Loucy (cell line): Measurements from ENCODE around the gene IL16.

Source experiments
- H2AFZ ChIP-seq: fragments of 200-600 bp; sonication (generic); 2 replicates; pipeline ENCODE4 v1.6.0; 2016; ENCODE audit warnings: antibody characterized with exemption, mild to moderate bottlenecking, low read length, moderate library complexity
- H3F3A ChIP-seq: fragments of 200-600 bp; 2 replicates; pipeline ENCODE4 v1.6.0; 2016; ENCODE audit warnings: antibody characterized with exemption, low read depth, mild to moderate bottlenecking
- H3K27me3 ChIP-seq: fragments of 200-600 bp; sonication (generic); 2 replicates; pipeline ENCODE4 v1.6.1; 2014; ENCODE audit warnings: low read length, mild to moderate bottlenecking; ENCODE audit not compliant: insufficient read depth, poor library complexity, severe bottlenecking
- H3K36me3 ChIP-seq: fragments of 200-600 bp; sonication (generic); 2 replicates; pipeline ENCODE4 v1.6.1; 2016; ENCODE audit warnings: low read length; ENCODE audit not compliant: insufficient read depth
- H3K4me1 ChIP-seq: fragments of 200-600 bp; sonication (generic); 2 replicates; pipeline ENCODE4 v1.5.1; 2014; ENCODE audit warnings: low read length, mild to moderate bottlenecking; ENCODE audit not compliant: insufficient read depth, poor library complexity, severe bottlenecking
- H3K4me2 ChIP-seq: fragments of 200-600 bp; sonication (generic); 2 replicates; pipeline ENCODE4 v1.6.0; 2014; ENCODE audit warnings: antibody characterized with exemption, low read length, low read depth, mild to moderate bottlenecking; ENCODE audit not compliant: poor library complexity, severe bottlenecking
- H3K4me3 ChIP-seq: fragments of 200-600 bp; sonication (generic); 2 replicates; pipeline ENCODE4 v1.5.1; 2014; ENCODE audit warnings: low read length, mild to moderate bottlenecking, mixed read lengths; ENCODE audit not compliant: poor library complexity, severe bottlenecking
- H3K79me2 ChIP-seq: fragments of 200-600 bp; sonication (generic); 2 replicates; pipeline ENCODE4 v1.6.1; 2014; ENCODE audit warnings: low read length; ENCODE audit not compliant: insufficient read depth
- H3K9ac ChIP-seq: fragments of 200-600 bp; sonication (generic); 2 replicates; pipeline ENCODE4 v1.6.0; 2014; ENCODE audit warnings: mild to moderate bottlenecking, low read depth, low read length, moderate library complexity; ENCODE audit not compliant: poor library complexity, severe bottlenecking
- H3K9me2 ChIP-seq: fragments of 200-600 bp; sonication (generic); replicated peaks from 2 replicates; pipeline ENCODE4 v1.6.1; 2016; ENCODE audit warnings: low read depth, low read length, mixed read lengths
- H3K9me3 ChIP-seq: fragments of 200-600 bp; sonication (generic); 2 replicates; pipeline ENCODE4 v1.6.1; 2014; ENCODE audit warnings: mild to moderate bottlenecking, antibody characterized with exemption, low read length, low read depth; ENCODE audit not compliant: insufficient read depth
- H4K20me1 ChIP-seq: fragments of 200-600 bp; sonication (generic); 2 replicates; pipeline ENCODE4 v1.6.0; 2014; ENCODE audit warnings: antibody characterized with exemption, low read length, mild to moderate bottlenecking; ENCODE audit not compliant: insufficient read depth, poor library complexity, severe bottlenecking
- CTCF ChIP-seq: fragments of 200-600 bp; sonication (generic); conservative IDR thresholded peaks from 2 replicates; pipeline ENCODE4 v1.5.1; 2014; ENCODE audit warnings: mild to moderate bottlenecking, antibody characterized with exemption, low read length
- EZH2phosphoT487 ChIP-seq: fragments of 200-600 bp; IDR thresholded peaks from 2 replicates; pipeline ENCODE4 v1.6.1; 2018; ENCODE audit warnings: antibody characterized with exemption, mild to moderate bottlenecking, moderate library complexity, borderline replicate concordance

IL16 gene

GRCh38 chr15:81253846-81254245 lies 57.2 kb downstream of the IL16 start:
- TF ChIP-seq CTCF (no peak), EZH2phosphoT487 (no peak)
- Histone ChIP-seq H3K9me3 (no peaks in the 10 kb centered on the region), H3K4me1 (no peaks in the 10 kb centered on the region), H3K4me2 (no peak overlapping the region), H3K79me2 (no peaks in the 10 kb centered on the region), H4K20me1 (no peaks in the 10 kb centered on the region), H3K9ac (no peak overlapping the region), H3K36me3 (no peaks in the 10 kb centered on the region), H3F3A (no peaks in the 10 kb centered on the region), H3K27me3 (no peaks in the 10 kb centered on the region), H3K4me3 (no peak overlapping the region), H2AFZ (no peak overlapping the region), H3K9me2 (no peaks in the 10 kb centered on the region)

- Histone ChIP-seq H3K4me2 (no peak overlapping the region), H3K4me1 (no peaks in the 10 kb centered on the region), H3K9ac (no peak overlapping the region), H3K27me3 (no peaks in the 10 kb centered on the region), H3F3A (no peaks in the 10 kb centered on the region), H3K9me2 (no peaks in the 10 kb centered on the region), H3K36me3 (no peaks in the 10 kb centered on the region), H3K9me3 (no peaks in the 10 kb centered on the region), H2AFZ (no peak overlapping the region), H3K79me2 (no peaks in the 10 kb centered on the region), H4K20me1 (no peaks in the 10 kb centered on the region), H3K4me3 (no peak overlapping the region)
- TF ChIP-seq CTCF (no peak), EZH2phosphoT487 (no peak)
Measured at GRCh38 chr15:81254277-81254915, 57.7 kb downstream of the IL16 start.

- Histone ChIP-seq H3K9ac (no peak overlapping the region), H2AFZ (no peak overlapping the region), H3K9me2 (no peaks in the 10 kb centered on the region), H3K79me2 (no peaks in the 10 kb centered on the region), H3K27me3 (no peaks in the 10 kb centered on the region), H3K4me3 (no peak overlapping the region), H3F3A (no peaks in the 10 kb centered on the region), H3K9me3 (no peaks in the 10 kb centered on the region), H4K20me1 (no peaks in the 10 kb centered on the region), H3K36me3 (no peaks in the 10 kb centered on the region), H3K4me2 (no peak overlapping the region), H3K4me1 (no peaks in the 10 kb centered on the region)
- TF ChIP-seq EZH2phosphoT487 = no peak
- TF ChIP-seq CTCF = no peak
Measured at GRCh38 chr15:81254916-81255290, 58.2 kb downstream of the IL16 start.
